ENCODE results near the gene FKBP1B.

GRCh38 chr2:24065341-24065740, 15.8 kb downstream of the FKBP1B start:
- TF ChIP-seq CTCF (IDR thresholded peaks at IDR 0.05) (no peak), POLR2A (IDR thresholded peaks at IDR 0.05) (no peak), EP300 (IDR thresholded peaks at IDR 0.05) (no peak), POLR2AphosphoS5 (IDR thresholded peaks at IDR 0.05) (no peak)

Data from upper lobe of left lung (tissue), 4 donors.